ENCODE results near the gene HGFAC. TPM values are rescaled to one million over a fixed set of nuclear protein-coding genes. Genes with fewer than 3 reads are reported as not detected.

Gene HGFAC
- total and polyA plus RNA-seq, 10 of the 15 experiments (the other 5 are each of a cell fraction or from before 2014, with no cell fraction given) = 0.38 TPM; not detected in 9

DNA sequence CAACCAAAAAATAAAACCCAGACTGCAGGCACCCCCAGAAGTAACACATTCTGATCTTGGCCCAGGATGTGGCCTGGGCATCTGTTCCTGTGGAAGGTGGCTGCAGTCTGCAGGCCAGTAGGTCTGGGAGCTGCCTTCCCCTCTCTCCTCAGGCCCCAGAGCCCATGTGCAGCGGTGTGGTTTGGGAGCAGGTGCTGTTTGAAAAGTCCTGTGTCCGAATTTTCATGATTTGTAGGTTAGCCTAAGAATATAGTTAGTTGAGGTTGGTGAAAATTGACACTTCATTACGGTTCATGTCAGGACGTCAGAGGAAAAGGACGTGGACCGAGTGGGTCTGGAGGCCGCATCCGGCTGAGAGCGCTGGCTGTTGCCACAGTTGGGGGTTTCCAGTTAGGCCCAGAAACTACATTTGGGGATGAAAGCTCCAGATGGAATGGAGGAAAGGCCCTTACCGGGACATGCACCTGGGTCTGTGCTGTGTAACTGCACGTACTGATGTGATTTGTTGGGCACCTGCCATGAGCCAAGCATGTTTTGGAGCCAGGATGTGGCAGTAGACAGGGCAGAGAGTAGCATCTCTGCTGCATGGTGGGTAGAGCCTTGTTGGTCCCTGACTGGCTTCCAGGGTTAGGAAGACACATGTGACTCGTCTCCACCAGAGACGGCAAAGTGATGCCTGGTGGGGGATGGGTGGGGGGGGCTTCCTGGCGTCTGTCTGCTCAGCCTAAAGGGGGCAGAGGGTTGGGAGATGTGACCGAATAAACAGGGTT, 21.7 kb upstream of the HGFAC start (continued):
- TF ChIP-seq, protein P1, sequence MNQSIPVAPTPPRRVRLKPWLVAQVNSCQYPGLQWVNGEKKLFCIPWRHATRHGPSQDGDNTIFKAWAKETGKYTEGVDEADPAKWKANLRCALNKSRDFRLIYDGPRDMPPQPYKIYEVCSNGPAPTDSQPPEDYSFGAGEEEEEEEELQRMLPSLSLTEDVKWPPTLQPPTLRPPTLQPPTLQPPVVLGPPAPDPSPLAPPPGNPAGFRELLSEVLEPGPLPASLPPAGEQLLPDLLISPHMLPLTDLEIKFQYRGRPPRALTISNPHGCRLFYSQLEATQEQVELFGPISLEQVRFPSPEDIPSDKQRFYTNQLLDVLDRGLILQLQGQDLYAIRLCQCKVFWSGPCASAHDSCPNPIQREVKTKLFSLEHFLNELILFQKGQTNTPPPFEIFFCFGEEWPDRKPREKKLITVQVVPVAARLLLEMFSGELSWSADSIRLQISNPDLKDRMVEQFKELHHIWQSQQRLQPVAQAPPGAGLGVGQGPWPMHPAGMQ (IDR thresholded peaks at IDR 0.05; ENCODE audit: borderline replicate concordance) = no peak

DNA sequence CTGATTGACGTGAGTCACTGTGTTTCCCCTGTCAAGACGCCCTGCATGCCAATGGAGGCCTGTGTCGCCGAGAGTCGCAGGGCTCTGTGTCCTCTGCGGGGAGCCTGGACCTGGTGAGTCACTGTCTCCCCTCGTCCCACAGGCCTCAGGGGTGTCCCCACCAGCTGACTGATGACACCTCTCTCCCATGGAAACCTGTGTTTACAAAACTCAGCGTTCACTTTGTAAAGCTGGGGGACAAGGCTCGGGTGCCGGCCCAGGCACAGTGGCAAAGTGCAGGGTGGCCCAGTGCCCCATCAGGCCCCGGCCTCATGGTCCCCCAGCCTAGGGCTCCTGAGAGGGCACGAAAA, 21.2 kb upstream of the HGFAC start:
- Histone ChIP-seq H3K79me2 (ENCODE audit: control insufficient read depth, insufficient read depth, low read length) (no peaks in the 10 kb centered on the region), H3K9me3 (replicated peaks; ENCODE audit: control insufficient read depth, insufficient read depth, low read length) (no peaks in the 10 kb centered on the region), H3K36me3 (ENCODE audit: control insufficient read depth in 2 of 2, insufficient read depth in 2 of 2, low read length in 1 of 2) (no peaks in the 10 kb centered on the region), H3K27me3 (replicated peaks in 1 of 2; ENCODE audit: control insufficient read depth in 2 of 2, insufficient read depth in 2 of 2, low read length in 1 of 2) (no peaks in the 10 kb centered on the region), H3K9ac (ENCODE audit: control insufficient read depth, insufficient read depth, low read length) (no peak overlapping the region), H3K4me2 (ENCODE audit: control insufficient read depth, insufficient read depth) (no peak overlapping the region), H2AFZ (ENCODE audit: control insufficient read depth, low read depth, low read length) (no peak overlapping the region), H3K4me1 (ENCODE audit: control insufficient read depth, insufficient read depth, low read length) (no peaks in the 10 kb centered on the region), H4K20me1 (ENCODE audit: control insufficient read depth, insufficient read depth) (no peaks in the 10 kb centered on the region; the same call in 1 of the 2 replicates), H3K4me3 (no peak overlapping the region), H3K27ac (ENCODE audit: control insufficient read depth, insufficient read depth) (no peak overlapping the region)
- WGBS (ENCODE audit: insufficient coverage, insufficient replicate concordance, low lambda C conversion rate, missing lambda C conversion rate) = 46% methylated on average over 12 of the region's 12 CpGs
- DNase-seq (ENCODE audit: low read depth, low spot score) (no peak), FAIRE-seq (no peak), ATAC-seq (no peak)
- ChIA-PET POLR2A (no interaction called here), RAD21 (ENCODE audit: unreplicated experiment) (no interaction called here), CTCF (interaction anchor here (0.7 kb wide), 1 partner anchor 60 kb away, joined by 3 read pairs; no protein-coding TSS in a partner anchor), SMC1A (ENCODE audit: uncharacterized antibody, unreplicated experiment) (no interaction called here)
- no TSS peak for BruUV-seq (replicated peaks)
- TF ChIP-seq BHLHE40 (IDR thresholded peaks at IDR 0.05; ENCODE audit: borderline replicate concordance in 1 of 2, low read depth in 2 of 2, low read length in 1 of 2) (no peak), ZNF274 (IDR thresholded peaks at IDR 0.05; ENCODE audit: insufficient read depth, insufficient read length) (no peak), FOS (IDR thresholded peaks at IDR 0.05; ENCODE audit: borderline replicate concordance, extremely low read depth, insufficient read length) (no peak), PAX8 (IDR thresholded peaks at IDR 0.05) (no peak), HCFC1 (IDR thresholded peaks at IDR 0.05; ENCODE audit: low read length) (no peak), PML (IDR thresholded peaks at IDR 0.05; ENCODE audit: low read length) (no peak), JUND (IDR thresholded peaks at IDR 0.05; ENCODE audit: low read depth, low read length) (no peak), TBL1XR1 (IDR thresholded peaks at IDR 0.05; ENCODE audit: low read depth, low read length) (no peak), MYB (IDR thresholded peaks at IDR 0.05; ENCODE audit: borderline replicate concordance, low read depth, low read length) (no peak), CBX3 (IDR thresholded peaks at IDR 0.05; ENCODE audit: borderline replicate concordance, low read depth) (no peak)
- intact Hi-C loops (cut with micrococcal nuclease; ENCODE audit: unreplicated experiment) = no loop called here
- in situ Hi-C loops (cut with MboI) = no loop called here

Data from GM12878 (cell line).